Activated CD4-positive, alpha-beta T cell treated with anti-CD3 and anti-CD28 coated beads, Interleukin-2, amount 10 ng/mL, durations not matched to agents 7 days and 5 days (primary cell): ENCODE results near the gene CRB3. TPM values are rescaled to one million over a fixed set of nuclear protein-coding genes. Genes with fewer than 3 reads are reported as not detected.

Experiments
- CTCF ChIA-PET: fragments of 350-600 bp; sonication (Branson Sonifier 250); formaldehyde crosslinking; loops from one replicate; lab custom pipeline; 2021; ENCODE audit warnings: antibody characterized with exemption; lab: Charles Lee
- POLR2A ChIA-PET: fragments of 350-600 bp; sonication (Branson Sonifier 250); formaldehyde crosslinking; loops from one replicate; lab custom pipeline; 2021; ENCODE audit warnings: antibody characterized with exemption; lab: Charles Lee
- DNase-seq: peaks from one replicate; pipeline ENCODE4 v3.0.0-alpha.2; 2020
- H3K27ac Mint-ChIP-seq: one replicate; pipeline ENCODE4 v1.8.0; 2021; ENCODE audit warnings: mild to moderate bottlenecking, moderate library complexity, mixed read lengths
- H3K27me3 Mint-ChIP-seq: one replicate; pipeline ENCODE4 v1.8.0; 2021; ENCODE audit warnings: mixed read lengths
- H3K36me3 Mint-ChIP-seq: one replicate; pipeline ENCODE4 v1.8.0; 2021; ENCODE audit warnings: low read depth, mixed read lengths
- H3K4me1 Mint-ChIP-seq: one replicate; pipeline ENCODE4 v1.8.0; 2021; ENCODE audit warnings: mixed read lengths
- H3K4me3 Mint-ChIP-seq: one replicate; pipeline ENCODE4 v1.8.0; 2021; ENCODE audit warnings: mild to moderate bottlenecking, moderate library complexity, mixed read lengths
- H3K9me3 Mint-ChIP-seq: one replicate; pipeline ENCODE4 v1.8.0; 2021; ENCODE audit warnings: mixed read lengths
- microRNA-seq: library from miRNA; unstranded; fragments of <30 nt; microRNA quantifications from one replicate; pipeline ENCODE4 v1.2.0, GENCODE V29; 2021; ENCODE audit warnings: borderline microRNAs expressed, borderline replicate concordance
- total RNA-seq, 2 experiments: library from RNA; stranded (reverse); gene quantifications; one replicate each; pipeline ENCODE4 v1.2.3, GENCODE V29; 2021

The CRB3 gene
- total RNA-seq, 2 experiments from 2014 or later: 0.33 to 0.64 TPM

GRCh38 chr19:6509118-6509971 is 45.3 kb downstream of the CRB3 start:
- no peaks in the 10 kb centered on the region for H3K9me3 Mint-ChIP-seq
- ChIA-PET POLR2A (no interaction called here), CTCF (interaction anchor here (1.0 kb wide), 1 partner anchor 229 kb away, joined by 3 read pairs; no protein-coding TSS in a partner anchor)
- no peak overlapping the region for H3K4me3 Mint-ChIP-seq
- DNase-seq: no peak
- H3K27me3 Mint-ChIP-seq: no peaks in the 10 kb centered on the region
- H3K36me3 Mint-ChIP-seq: no peaks in the 10 kb centered on the region
- peaks cover 11% of the 10 kb centered on the region for H3K4me1 Mint-ChIP-seq
- H3K27ac Mint-ChIP-seq: no peak overlapping the region

- no peak overlapping the region for H3K4me3 Mint-ChIP-seq
- POLR2A ChIA-PET: no interaction called here
- no peaks in the 10 kb centered on the region for H3K36me3 Mint-ChIP-seq
- H3K27me3 Mint-ChIP-seq: no peaks in the 10 kb centered on the region
- H3K4me1 Mint-ChIP-seq: peaks cover 7% of the 10 kb centered on the region
- no peak overlapping the region for H3K27ac Mint-ChIP-seq
- no peaks in the 10 kb centered on the region for H3K9me3 Mint-ChIP-seq
- no peak for DNase-seq
- CTCF ChIA-PET: interaction anchor here (0.6 kb wide), 1 partner anchor 139 kb away, joined by 4 read pairs; no protein-coding TSS in a partner anchor
These were observed 46.5 kb downstream of the CRB3 start for GRCh38 chr19:6510618-6511017.

GRCh38 chr19:6514089-6514488 is 50.0 kb downstream of the CRB3 start:
- peaks cover 31% of the 10 kb centered on the region for H3K4me1 Mint-ChIP-seq
- no peak for DNase-seq
- no peaks in the 10 kb centered on the region for H3K9me3 Mint-ChIP-seq
- CTCF ChIA-PET: interaction anchor here (0.6 kb wide), 1 partner anchor 177 kb away, joined by 3 read pairs; no protein-coding TSS in a partner anchor
- POLR2A ChIA-PET: no interaction called here
- no peaks in the 10 kb centered on the region for H3K27me3 Mint-ChIP-seq
- no peaks in the 10 kb centered on the region for H3K36me3 Mint-ChIP-seq
- H3K4me3 Mint-ChIP-seq: peak overlapping the region; percentile 11
- no peak overlapping the region for H3K27ac Mint-ChIP-seq

GRCh38 chr19:6514926-6515544 is 51.0 kb downstream of the CRB3 start:
- no peak for DNase-seq
- POLR2A ChIA-PET: no interaction called here
- Mint-ChIP-seq H3K4me3 (peak overlapping the region; percentile 39), H3K27ac (no peak overlapping the region), H3K36me3 (no peaks in the 10 kb centered on the region), H3K9me3 (no peaks in the 10 kb centered on the region), H3K4me1 (peaks cover 34% of the 10 kb centered on the region), H3K27me3 (no peaks in the 10 kb centered on the region)
- CTCF ChIA-PET: interaction anchor here (3.3 kb wide), 1 partner anchor 349 kb away, joined by 21 read pairs; no protein-coding TSS in a partner anchor

GRCh38 chr19:6516018-6516658 is 52.1 kb downstream of the CRB3 start:
- no peaks in the 10 kb centered on the region for H3K9me3 Mint-ChIP-seq
- H3K4me3 Mint-ChIP-seq: peak overlapping the region; percentile 89
- POLR2A ChIA-PET: interaction anchor here (0.6 to 1.1 kb wide), 2 partner anchors 221 to 237 kb away, joined by 3 to 4 read pairs; partner anchors contain the start of gene GPR108
- CTCF ChIA-PET: interaction anchor here (0.6 to 3.3 kb wide), 26 partner anchors 9 to 348 kb away, joined by 3 to 21 read pairs (median 4); partner anchors contain the start of genes DENND1C, GPR108, TNFSF14 and TNFSF9
- H3K4me1 Mint-ChIP-seq: peaks cover 34% of the 10 kb centered on the region
- H3K27me3 Mint-ChIP-seq: no peaks in the 10 kb centered on the region
- DNase-seq: peak; percentile 76
- peak overlapping the region; percentile 89 for H3K27ac Mint-ChIP-seq
- no peaks in the 10 kb centered on the region for H3K36me3 Mint-ChIP-seq

Small RNAs within 50 kb of the gene (microRNA-seq; reads per million reads assigned to microRNA genes)
- 24.9 reads per million, percentile 52 among the genes with 10 or more reads in this experiment for gene MIR3940

Other genes with a start within 250 kb of the CRB3 start
- 10 to 100 TPM; 38.4 to 46.5 TPM for gene MLLT1, start 184.3 kb upstream of the CRB3 start, total RNA-seq
- gene ACER1, start 130.7 kb upstream of the CRB3 start, total RNA-seq: under 1 TPM; 0.81 to 0.82 TPM
- 100 to 1,000 TPM; 124 to 125 TPM for gene CLPP, start 102.7 kb upstream of the CRB3 start, total RNA-seq
- gene ALKBH7, start 91.5 kb upstream of the CRB3 start, total RNA-seq: 10 to 100 TPM; 32.8 to 48.2 TPM
- 1 to 10 TPM; 2.4 TPM for gene PSPN, start 88.3 kb upstream of the CRB3 start, total RNA-seq
- 10 to 100 TPM; 61.4 to 67.7 TPM for gene GTF2F1, start 71.1 kb upstream of the CRB3 start, total RNA-seq
- 100 to 1,000 TPM; 301 to 308 TPM for gene KHSRP, start 39.5 kb upstream of the CRB3 start, total RNA-seq
- under 1 TPM; 0.42 to 0.55 TPM for gene SLC25A41, start 30.5 kb upstream of the CRB3 start, total RNA-seq
- gene SLC25A23, start 4.5 kb upstream of the CRB3 start, total RNA-seq: 10 to 100 TPM; 19.4 to 24.8 TPM
- gene DENND1C, start 17.5 kb downstream of the CRB3 start, total RNA-seq: 100 to 1,000 TPM in 1 of 2 experiments, 10 to 100 TPM in 1; 100.0 to 104 TPM
- gene TUBB4A, start 38.0 kb downstream of the CRB3 start, total RNA-seq: 1 to 10 TPM; 1.2 to 2.5 TPM
- gene TNFSF9, start 66.8 kb downstream of the CRB3 start, total RNA-seq: 1 to 10 TPM; 1.1 to 1.5 TPM
- 10 to 100 TPM; 12.6 to 12.9 TPM for gene CD70, start 126.9 kb downstream of the CRB3 start, total RNA-seq
- 10 to 100 TPM; 20.2 to 20.8 TPM for gene TNFSF14, start 205.9 kb downstream of the CRB3 start, total RNA-seq